ENCODE results near the gene RPRD1B.

- TF ChIP-seq, protein P1, sequence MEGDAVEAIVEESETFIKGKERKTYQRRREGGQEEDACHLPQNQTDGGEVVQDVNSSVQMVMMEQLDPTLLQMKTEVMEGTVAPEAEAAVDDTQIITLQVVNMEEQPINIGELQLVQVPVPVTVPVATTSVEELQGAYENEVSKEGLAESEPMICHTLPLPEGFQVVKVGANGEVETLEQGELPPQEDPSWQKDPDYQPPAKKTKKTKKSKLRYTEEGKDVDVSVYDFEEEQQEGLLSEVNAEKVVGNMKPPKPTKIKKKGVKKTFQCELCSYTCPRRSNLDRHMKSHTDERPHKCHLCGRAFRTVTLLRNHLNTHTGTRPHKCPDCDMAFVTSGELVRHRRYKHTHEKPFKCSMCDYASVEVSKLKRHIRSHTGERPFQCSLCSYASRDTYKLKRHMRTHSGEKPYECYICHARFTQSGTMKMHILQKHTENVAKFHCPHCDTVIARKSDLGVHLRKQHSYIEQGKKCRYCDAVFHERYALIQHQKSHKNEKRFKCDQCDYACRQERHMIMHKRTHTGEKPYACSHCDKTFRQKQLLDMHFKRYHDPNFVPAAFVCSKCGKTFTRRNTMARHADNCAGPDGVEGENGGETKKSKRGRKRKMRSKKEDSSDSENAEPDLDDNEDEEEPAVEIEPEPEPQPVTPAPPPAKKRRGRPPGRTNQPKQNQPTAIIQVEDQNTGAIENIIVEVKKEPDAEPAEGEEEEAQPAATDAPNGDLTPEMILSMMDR (IDR thresholded peaks at IDR 0.05; ENCODE audit: borderline replicate concordance, extremely low read depth, low read length, poor library complexity, severe bottlenecking) = no peak
- TF ChIP-seq EZH2 (IDR thresholded peaks at IDR 0.05; ENCODE audit: borderline replicate concordance, low read depth, low read length, severe bottlenecking) = no peak
Measured at GRCh38 chr20:38119446-38119845, 85.9 kb downstream of the RPRD1B start.

All from DND-41 (cell line).